ENCODE data around the gene FOXP1. TPM values are rescaled to one million over a fixed set of nuclear protein-coding genes. Genes with fewer than 3 reads are reported as not detected.

The FOXP1 gene
- total and polyA plus RNA-seq, 2 of the 8 experiments (the other 6 are each of a cell fraction or from before 2014, with no cell fraction given): 13.9 to 25.4 TPM

DNA sequence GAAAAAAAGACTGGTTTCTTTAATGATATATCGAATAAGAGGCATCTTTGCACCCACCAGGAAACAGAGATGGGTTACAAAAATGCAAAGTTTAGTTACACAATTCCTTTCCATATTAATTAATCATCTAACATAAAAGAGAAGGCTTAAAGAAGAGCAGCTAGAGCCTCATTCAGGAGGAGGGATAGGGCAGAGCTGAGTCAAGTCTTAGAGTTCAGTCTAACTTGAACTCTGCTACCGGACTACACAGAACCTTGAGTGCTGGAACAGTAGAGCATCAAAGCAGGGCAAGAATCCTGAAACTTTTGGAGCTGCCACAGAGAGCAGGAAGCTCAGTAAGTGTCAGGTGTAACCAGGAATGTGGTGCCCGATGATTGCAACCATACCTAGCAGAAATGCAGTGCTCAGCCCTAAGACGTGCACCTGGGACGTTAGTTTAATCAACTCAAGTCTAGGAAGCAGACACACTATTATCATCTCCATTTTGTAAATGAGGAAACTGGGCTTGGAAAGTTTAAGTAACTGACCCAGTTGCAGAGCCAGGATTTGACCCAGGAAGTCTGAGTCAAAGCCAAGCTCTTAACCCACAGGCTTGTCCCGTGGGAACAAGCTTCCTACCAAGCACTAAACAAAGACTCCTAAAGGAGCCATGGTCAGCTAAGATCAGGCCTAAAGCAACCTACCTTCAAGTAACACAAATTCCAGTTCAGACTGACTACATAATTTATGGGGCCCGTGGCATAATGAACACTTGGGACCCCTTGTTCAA lies 187.4 kb downstream of the FOXP1 start (continued):
- TF ChIP-seq, protein P1, sequence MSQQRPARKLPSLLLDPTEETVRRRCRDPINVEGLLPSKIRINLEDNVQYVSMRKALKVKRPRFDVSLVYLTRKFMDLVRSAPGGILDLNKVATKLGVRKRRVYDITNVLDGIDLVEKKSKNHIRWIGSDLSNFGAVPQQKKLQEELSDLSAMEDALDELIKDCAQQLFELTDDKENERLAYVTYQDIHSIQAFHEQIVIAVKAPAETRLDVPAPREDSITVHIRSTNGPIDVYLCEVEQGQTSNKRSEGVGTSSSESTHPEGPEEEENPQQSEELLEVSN (IDR thresholded peaks at IDR 0.05): no peak
- TF ChIP-seq RXRA (IDR thresholded peaks at IDR 0.05; ENCODE audit: insufficient read depth, low read depth, low read length) (no peak), SIRT6 (IDR thresholded peaks at IDR 0.05; ENCODE audit: low read length) (no peak), SUZ12 (IDR thresholded peaks at IDR 0.05; ENCODE audit: low read length) (no peak), SP2 (IDR thresholded peaks at IDR 0.05; ENCODE audit: low read length) (no peak)

Data from H1 (cell line).